GM18520 (cell line): ENCODE measurements around the gene PFKFB3.
"Not testable (repeated sequence)": the region's sequence is repeated elsewhere in the genome, so short reads cannot be mapped to it uniquely, and the experiment has no call there.

Source experiments
- ATAC-seq: cut with Tn5 transposase; IDR thresholded peaks from one replicate; pipeline ENCODE4 v1.9.1; 2021; ENCODE audit not compliant: unreplicated experiment

PFKFB3 gene

DNA sequence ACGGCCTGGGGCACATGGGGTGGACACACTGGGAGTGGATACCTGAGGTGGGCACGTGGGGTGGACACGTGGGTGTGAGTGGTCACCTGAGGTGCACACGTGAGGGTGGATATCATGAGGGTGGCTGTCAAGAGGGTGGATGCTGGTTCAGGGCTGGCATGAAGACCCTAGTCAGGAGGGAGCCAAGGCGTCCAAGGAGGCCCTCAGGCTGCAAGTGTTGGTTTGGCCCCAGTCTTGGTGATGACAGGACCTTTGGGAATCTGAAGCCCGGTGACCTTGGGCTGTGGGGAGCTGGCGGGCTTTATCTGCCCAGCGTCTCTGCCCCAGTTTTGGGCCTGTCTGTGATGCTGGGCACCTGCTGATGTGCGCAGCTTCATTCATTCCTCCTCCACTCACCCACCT, 24.9 kb upstream of the PFKFB3 start:
- no peak for ATAC-seq

DNA sequence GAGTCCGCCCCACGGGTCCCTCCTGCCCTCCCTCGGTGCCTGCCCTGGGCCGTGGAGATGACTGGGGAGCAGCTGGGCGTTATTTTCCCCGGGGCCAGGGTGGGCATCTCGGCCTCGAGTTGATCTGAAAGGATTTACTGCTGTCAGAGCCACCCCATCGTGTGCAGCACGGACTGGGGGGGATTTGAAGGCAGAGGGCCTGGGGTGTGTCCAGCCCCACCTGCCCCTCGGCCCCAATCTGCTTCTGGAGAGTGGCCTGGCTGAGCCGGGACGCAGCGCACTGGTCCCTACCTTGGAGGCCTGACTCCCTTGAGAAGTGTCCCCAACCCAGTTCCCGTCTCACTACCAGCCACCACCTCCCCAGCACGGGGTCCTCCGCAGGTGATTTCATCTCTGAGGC, 24.2 kb upstream of the PFKFB3 start:
- no peak for ATAC-seq

GRCh38 chr10:6179078-6179477, 23.7 kb upstream of the PFKFB3 start:
- ATAC-seq: no peak

GRCh38 chr10:6180480-6181110, 22.1 kb upstream of the PFKFB3 start:
- ATAC-seq: no peak

DNA sequence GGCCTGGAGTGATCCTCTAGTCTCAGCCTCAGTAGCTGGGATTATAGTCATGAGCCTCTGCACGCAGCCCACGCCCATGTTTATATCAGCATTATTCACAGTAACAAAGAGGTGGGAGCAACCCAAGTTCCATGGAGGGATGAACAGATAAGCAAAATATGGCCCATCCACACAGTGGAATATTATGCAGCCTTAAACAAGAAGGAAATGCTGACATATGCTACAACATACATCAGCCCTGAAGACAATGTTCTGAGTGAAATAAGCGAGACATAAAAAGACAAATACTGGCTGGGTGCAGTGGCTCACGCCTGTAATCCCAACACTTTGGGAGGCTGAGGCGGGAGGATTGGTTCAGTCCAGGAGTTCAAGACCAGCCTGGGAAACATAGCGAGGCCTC, 21.5 kb upstream of the PFKFB3 start:
- ATAC-seq: no peak

GRCh38 chr10:6182454-6183098, 20.2 kb upstream of the PFKFB3 start:
- ATAC-seq: no peak

- ATAC-seq: no peak
Measured at GRCh38 chr10:6185039-6185716, 17.6 kb upstream of the PFKFB3 start.

DNA sequence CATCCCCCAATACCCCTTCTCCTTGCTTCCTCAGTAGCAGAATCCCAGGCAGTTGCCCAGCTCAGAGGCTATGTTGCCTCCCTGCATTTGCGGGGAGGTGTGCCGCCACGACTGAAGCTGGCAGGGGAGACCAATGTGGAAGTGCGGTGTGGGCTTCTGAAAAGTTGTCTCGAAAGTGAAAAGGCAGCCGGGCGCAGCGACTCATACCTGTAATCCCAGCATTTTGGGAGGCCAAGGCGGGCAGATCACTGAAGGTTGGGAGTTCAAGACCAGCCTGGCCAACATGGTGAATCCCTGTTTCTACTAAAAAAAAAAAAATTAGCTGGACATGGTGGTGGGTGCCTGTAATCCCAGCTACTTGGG, 15.9 kb upstream of the PFKFB3 start:
- ATAC-seq: no peak

GRCh38 chr10:6187278-6187677, 15.5 kb upstream of the PFKFB3 start:
- ATAC-seq: no peak

- not testable (repeated sequence) for ATAC-seq
Measured at GRCh38 chr10:6190033-6190432, 12.7 kb upstream of the PFKFB3 start.

- no peak for ATAC-seq
Measured at GRCh38 chr10:6191147-6191546, 11.6 kb upstream of the PFKFB3 start.

- ATAC-seq: no peak
Measured at GRCh38 chr10:6191569-6191968, 11.2 kb upstream of the PFKFB3 start.

DNA sequence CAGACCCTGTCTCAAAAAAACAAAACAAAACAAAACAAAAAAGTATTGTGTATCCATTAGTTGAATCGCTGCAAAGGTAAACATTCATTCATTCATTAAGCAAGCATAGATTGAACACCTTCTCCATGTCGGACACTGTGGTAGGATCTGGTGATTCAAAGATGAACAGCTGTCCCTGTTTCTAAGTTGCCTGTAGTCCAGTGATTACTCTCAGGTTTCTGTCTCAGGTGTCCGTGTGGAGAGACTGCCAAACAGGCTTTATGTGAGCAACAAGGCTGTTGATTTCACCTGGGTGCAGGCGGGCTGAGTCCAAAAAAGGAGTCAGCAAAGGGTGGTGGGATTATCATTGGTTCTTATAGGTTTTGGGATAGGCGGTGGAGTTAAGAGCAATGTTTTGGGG, 9.4 kb upstream of the PFKFB3 start:
- not testable (repeated sequence) for ATAC-seq

DNA sequence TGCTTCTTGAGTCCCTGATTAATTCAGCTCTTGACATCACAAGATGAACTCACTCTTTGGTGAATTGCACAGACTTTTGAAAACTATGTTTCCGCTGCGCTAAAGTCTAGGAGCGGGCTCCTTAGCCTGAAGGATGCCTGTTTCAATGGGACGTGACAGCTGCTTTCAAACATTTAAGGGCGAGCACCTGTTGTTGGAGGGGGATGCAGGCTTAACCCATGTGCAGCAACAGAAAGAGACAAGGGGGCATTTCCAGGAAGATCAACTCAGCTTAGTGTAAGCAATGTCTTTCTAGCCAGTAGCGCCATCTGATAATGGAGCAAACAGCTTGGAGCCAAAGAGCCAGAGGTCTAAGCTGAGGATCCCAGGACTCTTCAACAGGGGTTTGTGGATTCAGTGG, 8.4 kb upstream of the PFKFB3 start:
- ATAC-seq: no peak

DNA sequence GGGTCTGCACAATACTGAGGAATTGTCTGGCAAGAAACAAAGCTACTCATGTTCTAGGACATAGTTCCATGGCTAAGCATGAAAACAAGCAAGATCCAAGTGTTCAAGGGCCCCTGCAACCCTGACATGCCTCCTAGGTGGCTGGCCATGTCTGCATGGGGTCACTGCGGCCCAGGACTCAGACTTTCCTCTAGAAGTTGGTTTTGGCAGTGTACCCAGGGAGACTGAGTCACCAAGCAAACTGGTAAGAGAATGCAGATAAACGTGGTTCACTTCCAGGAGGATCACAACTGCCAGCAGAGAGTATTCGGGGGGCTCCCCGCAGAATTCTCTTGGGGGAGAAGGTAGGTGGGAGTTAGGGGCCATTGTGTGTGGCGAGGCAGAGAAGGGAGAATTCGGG, 7.4 kb upstream of the PFKFB3 start:
- no peak for ATAC-seq

GRCh38 chr10:6195846-6196245, 6.9 kb upstream of the PFKFB3 start:
- ATAC-seq: no peak

- not testable (repeated sequence) for ATAC-seq
Measured at GRCh38 chr10:6196524-6196923, 6.2 kb upstream of the PFKFB3 start.

DNA sequence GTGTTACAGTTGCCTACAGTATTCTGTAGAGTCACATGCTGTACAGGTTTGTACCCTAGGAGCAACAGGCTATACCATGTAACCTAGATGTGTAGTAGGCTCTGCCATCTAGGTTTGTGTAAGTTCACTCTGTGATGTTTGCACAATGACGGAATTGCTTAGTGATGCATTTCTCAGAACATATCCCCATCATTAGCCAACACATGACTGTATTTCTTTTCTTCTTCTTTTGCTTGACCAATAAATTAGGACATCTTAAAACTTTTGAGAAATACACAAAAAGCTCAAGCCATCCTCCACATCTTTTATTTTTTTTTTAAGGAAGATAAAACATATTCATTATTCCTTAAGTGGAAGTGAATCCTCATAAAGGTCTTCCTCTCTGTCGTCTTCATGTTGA, 5.4 kb upstream of the PFKFB3 start:
- ATAC-seq: no peak

DNA sequence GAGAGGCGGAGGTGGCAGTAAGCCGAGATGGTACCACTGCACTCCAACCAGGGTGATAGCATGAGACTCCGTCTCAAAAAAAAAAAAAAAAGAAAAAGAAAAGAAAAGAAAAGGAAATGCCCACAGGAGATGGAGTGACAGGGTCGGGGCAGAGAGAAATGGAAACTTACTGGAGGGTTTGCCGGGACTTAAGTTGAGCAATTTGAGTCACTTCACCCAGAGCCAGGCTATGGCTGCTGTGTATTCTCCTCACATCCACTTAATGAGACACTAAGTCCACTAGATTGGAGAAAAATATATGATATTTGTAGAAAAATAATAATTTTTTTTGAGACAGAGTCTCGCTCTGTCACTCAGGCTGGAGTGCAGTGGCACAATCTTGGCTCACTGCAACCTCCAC, 4.6 kb upstream of the PFKFB3 start:
- ATAC-seq: no peak

DNA sequence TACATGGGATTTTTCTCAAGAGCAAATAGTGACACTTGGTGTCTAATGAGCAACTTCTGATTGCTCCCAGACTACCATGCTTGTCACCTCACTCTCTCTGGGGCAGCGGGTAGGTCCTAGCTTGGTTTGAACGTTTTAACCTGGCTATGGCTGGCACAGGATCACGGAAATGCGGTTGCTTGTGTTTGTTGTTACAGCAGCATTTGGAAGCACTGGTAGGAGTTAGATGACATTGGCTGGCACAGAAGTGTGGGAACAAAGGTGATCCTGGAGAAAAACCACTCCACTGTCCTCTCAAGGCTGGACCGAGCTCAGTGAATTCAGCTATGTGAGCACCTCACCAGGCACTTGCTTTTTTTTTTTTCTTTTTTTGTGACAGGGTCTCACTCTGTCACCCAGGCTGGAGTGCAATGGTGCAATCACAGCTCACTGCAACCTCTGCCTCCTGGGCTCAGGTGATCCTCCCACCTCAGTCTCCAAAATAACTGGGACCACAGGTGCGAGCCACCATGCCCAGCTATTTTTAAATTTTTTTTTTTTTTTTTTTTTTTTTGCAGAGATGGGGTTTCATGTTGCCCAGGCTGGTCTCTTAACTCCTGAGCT, 3.5 kb upstream of the PFKFB3 start:
- no peak for ATAC-seq

DNA sequence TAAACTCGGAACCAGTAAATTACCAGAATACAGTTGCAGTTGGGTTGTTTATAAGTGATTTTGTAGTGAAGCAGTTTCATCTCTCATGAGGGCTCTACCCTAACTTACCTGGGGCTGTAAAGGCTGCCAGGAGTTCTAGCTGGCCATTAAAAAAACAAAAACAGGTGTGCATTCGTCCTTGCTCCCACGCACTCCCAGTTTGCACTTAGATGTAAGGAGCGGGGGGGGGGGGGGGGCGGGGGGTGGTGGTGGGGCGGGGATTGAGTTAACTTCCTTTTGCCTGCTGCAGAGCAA, 2.3 kb upstream of the PFKFB3 start:
- ATAC-seq: no peak

GRCh38 chr10:6200734-6201515, 1.8 kb upstream of the PFKFB3 start:
- ATAC-seq: no peak
